OCI-LY7 (cell line): ENCODE measurements around the gene CGB7. TPM values are rescaled to one million over a fixed set of nuclear protein-coding genes. Genes with fewer than 3 reads are reported as not detected.
"Not testable (repeated sequence)": the region's sequence is repeated elsewhere in the genome, so short reads cannot be mapped to it uniquely, and the experiment has no call there.

Experiments used
- BruUV-seq: library from RNA; stranded (reverse); fragments of 400-500 nt; replicated peaks from 2 replicates; lab custom pipeline; 2021; lab: Mats Ljungman, UMichigan
- CTCF ChIA-PET: fragments of 300-600 bp; sonication (Branson Sonifier 250); formaldehyde crosslinking; loops from one replicate; lab custom pipeline; 2022; ENCODE audit warnings: antibody characterized with exemption; ENCODE audit not compliant: unreplicated experiment; lab: Charles Lee
- POLR2A ChIA-PET: fragments of 300-600 bp; sonication (Branson Sonifier 250); formaldehyde crosslinking; loops from one replicate; lab custom pipeline; 2022; ENCODE audit warnings: antibody characterized with exemption; lab: Charles Lee
- DNase-seq: peaks from one replicate; pipeline ENCODE4 v3.0.0-alpha.2; 2015; ENCODE audit warnings: low spot score
- H2AFZ ChIP-seq: fragments of 200-600 bp; sonication (generic), shearing (Covaris generic); 2 replicates; pipeline ENCODE4 v1.6.1; 2014; ENCODE audit warnings: mild to moderate bottlenecking, antibody characterized with exemption, low read length, moderate library complexity
- H3K27ac ChIP-seq: fragments of 200-600 bp; sonication (generic); 2 replicates; pipeline ENCODE4 v1.5.1; 2014; ENCODE audit warnings: mixed run types, low read depth, mild to moderate bottlenecking, moderate library complexity, low read length, inconsistent platforms; ENCODE audit not compliant: poor library complexity, severe bottlenecking
- H3K36me3 ChIP-seq: fragments of 200-600 bp; sonication (generic); 2 replicates; pipeline ENCODE4 v1.6.1; 2014; ENCODE audit warnings: mild to moderate bottlenecking, antibody characterized with exemption, low read length, moderate library complexity, mixed read lengths; ENCODE audit not compliant: insufficient read depth
- H3K4me1 ChIP-seq: fragments of 200-600 bp; sonication (generic); 2 replicates; pipeline ENCODE4 v1.5.1; 2014; ENCODE audit warnings: mild to moderate bottlenecking, low read length; ENCODE audit not compliant: insufficient read depth, poor library complexity, severe bottlenecking
- H3K4me2 ChIP-seq: fragments of 200-600 bp; sonication (generic); 2 replicates; pipeline ENCODE4 v1.6.1; 2014; ENCODE audit warnings: mild to moderate bottlenecking, low read length
- H3K4me3 ChIP-seq: fragments of 200-600 bp; sonication (generic); 2 replicates; pipeline ENCODE4 v1.5.1; 2014; ENCODE audit warnings: mild to moderate bottlenecking, low read depth, low read length; ENCODE audit not compliant: poor library complexity, severe bottlenecking
- H3K79me2 ChIP-seq: fragments of 200-600 bp; sonication (generic); 2 replicates; pipeline ENCODE4 v1.6.1; 2016; ENCODE audit warnings: low read depth, mild to moderate bottlenecking, low read length, moderate library complexity, mixed read lengths; ENCODE audit not compliant: insufficient read depth
- H3K9me2 ChIP-seq: fragments of 200-600 bp; sonication (generic); 2 replicates; pipeline ENCODE4 v1.6.1; 2016; ENCODE audit warnings: mild to moderate bottlenecking, low read length, mixed read lengths; ENCODE audit not compliant: insufficient read depth
- H3K9me3 ChIP-seq: fragments of 200-600 bp; sonication (generic); 2 replicates; pipeline ENCODE4 v1.6.1; 2014; ENCODE audit warnings: mild to moderate bottlenecking, mixed run types, low read length, mixed read lengths
- H4K20me1 ChIP-seq: fragments of 200-600 bp; sonication (generic); 2 replicates; pipeline ENCODE4 v1.6.1; 2014; ENCODE audit warnings: mild to moderate bottlenecking, antibody characterized with exemption, low read length, moderate library complexity, mixed read lengths; ENCODE audit not compliant: insufficient read depth
- CTCF ChIP-seq: fragments of 200-600 bp; sonication (generic); conservative IDR thresholded peaks from 2 replicates; pipeline ENCODE4 v1.5.1; 2014; ENCODE audit warnings: mild to moderate bottlenecking, antibody characterized with exemption, low read length, moderate library complexity, mixed read lengths
- EZH2phosphoT487 ChIP-seq: fragments of 200-600 bp; sonication (generic); IDR thresholded peaks from 2 replicates; pipeline ENCODE4 v1.6.1; 2018; ENCODE audit warnings: low read depth, borderline replicate concordance, mild to moderate bottlenecking, mixed run types, antibody characterized with exemption, low read length, moderate library complexity, mixed read lengths
- intact Hi-C: fragments of 100-400 bp; cut with micrococcal nuclease; formaldehyde crosslinking; loops from one replicate; pipeline ENCODE4 v1.10.0; 2022; ENCODE audit not compliant: unreplicated experiment
- total RNA-seq, 2 experiments: library from RNA; depleted of rRNA in 1 of 2; stranded (reverse); fragments of >200 nt in 1 of 2; shearing (Covaris generic) in 1 of 2; gene quantifications; 2 replicates each; pipeline ENCODE4 v1.2.3, GENCODE V29; 2014 to 2022

The CGB7 gene
- total RNA-seq, 2 experiments from 2014 or later, result not detected

- Histone ChIP-seq H3K9me2 (no peaks in the 10 kb centered on the region), H3K4me3 (peak overlapping the region; percentile 42), H3K36me3 (no peaks in the 10 kb centered on the region), H3K27ac (no peak overlapping the region), H3K79me2 (no peaks in the 10 kb centered on the region), H3K9me3 (no peaks in the 10 kb centered on the region), H2AFZ (no peak overlapping the region), H4K20me1 (no peaks in the 10 kb centered on the region), H3K4me1 (no peaks in the 10 kb centered on the region), H3K4me2 (peak overlapping the region; percentile 49)
- BruUV-seq, result no TSS peak
- CTCF ChIA-PET, result interaction anchor here (0.5 kb wide), 1 partner anchor 71 kb away, joined by 5 read pairs; no protein-coding TSS in a partner anchor
- TF ChIP-seq EZH2phosphoT487 (no peak), CTCF (no peak; the same call in 1 of the 2 replicates)
- intact Hi-C loops, result no loop called here
- POLR2A ChIA-PET, result no interaction called here
- peak; percentile 27 for DNase-seq
Observed at GRCh38 chr19:49056101-49056901, 1.2 kb downstream of the CGB7 start.

GRCh38 chr19:49050376-49051033 is 7.0 kb downstream of the CGB7 start:
- intact Hi-C loops, H3K9me3 ChIP-seq, DNase-seq, H3K9me2 ChIP-seq, H3K36me3 ChIP-seq, CTCF ChIA-PET, H3K4me1 ChIP-seq, BruUV-seq, H3K79me2 ChIP-seq, H3K4me2 ChIP-seq, H4K20me1 ChIP-seq, H2AFZ ChIP-seq, POLR2A ChIA-PET, H3K4me3 ChIP-seq, H3K27ac ChIP-seq: not testable (repeated sequence)

- BruUV-seq, POLR2A ChIA-PET, CTCF ChIA-PET, DNase-seq, H3K27ac ChIP-seq, H3K79me2 ChIP-seq, H3K9me2 ChIP-seq, H3K36me3 ChIP-seq, H3K9me3 ChIP-seq, intact Hi-C loops, H3K4me3 ChIP-seq, H3K4me1 ChIP-seq, H2AFZ ChIP-seq, H3K4me2 ChIP-seq, H4K20me1 ChIP-seq: not testable (repeated sequence)
Observed at GRCh38 chr19:49049834-49050233, 7.7 kb downstream of the CGB7 start.

GRCh38 chr19:49049011-49049410 is 8.5 kb downstream of the CGB7 start, which contains the start of gene CGB8:
Gene CGB8 (minus strand): TSS chr19:49049111. CDS start chr19:49048739, 372 bp downstream.
- intact Hi-C loops, H3K4me1 ChIP-seq, H3K79me2 ChIP-seq, H3K4me2 ChIP-seq, CTCF ChIA-PET, POLR2A ChIA-PET, DNase-seq, H3K27ac ChIP-seq, H3K4me3 ChIP-seq, H2AFZ ChIP-seq, H3K36me3 ChIP-seq, H3K9me2 ChIP-seq, H4K20me1 ChIP-seq, BruUV-seq, H3K9me3 ChIP-seq: not testable (repeated sequence)

GRCh38 chr19:49043548-49043947 is 14.0 kb downstream of the CGB7 start, which contains the start of gene CGB5:
Gene CGB5 (plus strand): TSS chr19:49043848. CDS start chr19:49044210, 362 bp downstream.
- H3K4me1 ChIP-seq, H2AFZ ChIP-seq, H3K4me2 ChIP-seq, H3K79me2 ChIP-seq, CTCF ChIA-PET, POLR2A ChIA-PET, H3K4me3 ChIP-seq, H3K9me2 ChIP-seq, H3K27ac ChIP-seq, H4K20me1 ChIP-seq, H3K9me3 ChIP-seq, DNase-seq, H3K36me3 ChIP-seq, BruUV-seq, intact Hi-C loops: not testable (repeated sequence)
